Measurements from ENCODE around the gene TRAPPC10. TPM values are rescaled to one million over a fixed set of nuclear protein-coding genes. Genes with fewer than 3 reads are reported as not detected.
A peak's percentile ranks its signal among the peaks of the same experiment; 100 is the strongest.

TRAPPC10 gene
- total and polyA plus RNA-seq, 2 donors, result 14.0 to 22.4 TPM

GRCh38 chr21:44083631-44084291, 71.7 kb downstream of the TRAPPC10 start:
- Histone ChIP-seq H3K9me3 (ENCODE audit: control insufficient read depth in 2 of 2, insufficient read depth in 1 of 2, low read length in 1 of 2) (peaks cover 0 to 1% of the 10 kb centered on the region in 2 donors), H3K27ac (ENCODE audit: low read depth in 1 of 2, low read length in 1 of 2) (peak overlapping the region; percentile 97 to 98), H3K27me3 (ENCODE audit: control insufficient read depth in 2 of 2, insufficient read depth in 1 of 2, low read length in 1 of 2) (no peaks in the 10 kb centered on the region), H3K4me3 (ENCODE audit: low read length in 2 of 2) (peak overlapping the region in 1 of 2 donors; percentile 33), H3K4me1 (ENCODE audit: control insufficient read depth in 2 of 2, insufficient read depth in 2 of 2, low read length in 2 of 2) (peaks cover 36 to 67% of the 10 kb centered on the region in 2 donors), H3K36me3 (ENCODE audit: control insufficient read depth in 2 of 2, insufficient read depth in 2 of 2, low read length in 1 of 2) (peaks cover 66 to 80% of the 10 kb centered on the region in 2 donors)
- 6% methylated on average over 16 of the region's 16 CpGs for WGBS
- peak; percentile 55 to 92 (median 76) for DNase-seq (ENCODE audit: low read depth in 6 of 9, low spot score in 9 of 9)

- H3K4me1 ChIP-seq (ENCODE audit: control insufficient read depth in 2 of 2, insufficient read depth in 2 of 2, low read length in 2 of 2), result peaks cover 36 to 76% of the 10 kb centered on the region in 2 donors
- WGBS, result 93% methylated on average over 7 of the region's 7 CpGs
- no peak for DNase-seq (ENCODE audit: low read depth in 6 of 9, low spot score in 9 of 9)
Measured at GRCh38 chr21:44084496-44085241, 72.6 kb downstream of the TRAPPC10 start.

GRCh38 chr21:44085491-44086321, 73.6 kb downstream of the TRAPPC10 start:
- no peak overlapping the region for H3K4me3 ChIP-seq (ENCODE audit: low read length in 2 of 2)
- peaks cover 40 to 86% of the 10 kb centered on the region in 2 donors for H3K4me1 ChIP-seq (ENCODE audit: control insufficient read depth in 2 of 2, insufficient read depth in 2 of 2, low read length in 2 of 2)
- H3K36me3 ChIP-seq (ENCODE audit: control insufficient read depth in 2 of 2, insufficient read depth in 2 of 2, low read length in 1 of 2), result peaks cover 71 to 88% of the 10 kb centered on the region in 2 donors
- no peaks in the 10 kb centered on the region for H3K9me3 ChIP-seq (ENCODE audit: control insufficient read depth in 2 of 2, insufficient read depth in 1 of 2, low read length in 1 of 2)
- 96% methylated on average over 15 of the region's 15 CpGs for WGBS
- H3K27ac ChIP-seq (ENCODE audit: low read depth in 1 of 2, low read length in 1 of 2), result peak overlapping the region; percentile 97 to 98
- H3K27me3 ChIP-seq (ENCODE audit: control insufficient read depth in 2 of 2, insufficient read depth in 1 of 2, low read length in 1 of 2), result no peaks in the 10 kb centered on the region
- DNase-seq (ENCODE audit: low read depth in 6 of 9, low spot score in 9 of 9), result no peak

More at GRCh38 chr21:44084496-44085241, 72.6 kb downstream of the TRAPPC10 start:
- Histone ChIP-seq H3K4me3 (ENCODE audit: low read length in 2 of 2) (peak overlapping the region; percentile 14 to 33), H3K9me3 (ENCODE audit: control insufficient read depth in 2 of 2, insufficient read depth in 1 of 2, low read length in 1 of 2) (peaks cover 0 to 1% of the 10 kb centered on the region in 2 donors), H3K27me3 (ENCODE audit: control insufficient read depth in 2 of 2, insufficient read depth in 1 of 2, low read length in 1 of 2) (no peaks in the 10 kb centered on the region), H3K36me3 (ENCODE audit: control insufficient read depth in 2 of 2, insufficient read depth in 2 of 2, low read length in 1 of 2) (peaks cover 66 to 81% of the 10 kb centered on the region in 2 donors), H3K27ac (ENCODE audit: low read depth in 1 of 2, low read length in 1 of 2) (peak overlapping the region; percentile 97 to 98)

GRCh38 chr21:44086636-44087425, 74.7 kb downstream of the TRAPPC10 start:
- Histone ChIP-seq H3K9me3 (ENCODE audit: control insufficient read depth in 2 of 2, insufficient read depth in 1 of 2, low read length in 1 of 2) (no peaks in the 10 kb centered on the region), H3K36me3 (ENCODE audit: control insufficient read depth in 2 of 2, insufficient read depth in 2 of 2, low read length in 1 of 2) (peaks cover 68 to 86% of the 10 kb centered on the region in 2 donors), H3K4me1 (ENCODE audit: control insufficient read depth in 2 of 2, insufficient read depth in 2 of 2, low read length in 2 of 2) (peaks cover 35 to 76% of the 10 kb centered on the region in 2 donors), H3K27me3 (ENCODE audit: control insufficient read depth in 2 of 2, insufficient read depth in 1 of 2, low read length in 1 of 2) (no peaks in the 10 kb centered on the region), H3K27ac (ENCODE audit: low read depth in 1 of 2, low read length in 1 of 2) (peak overlapping the region in 1 of 2 donors; percentile 46), H3K4me3 (ENCODE audit: low read length in 2 of 2) (no peak overlapping the region)
- WGBS, result 95% methylated on average over 21 of the region's 21 CpGs
- no peak for DNase-seq (ENCODE audit: low read depth in 6 of 9, low spot score in 9 of 9)

GRCh38 chr21:44087426-44088400, 75.6 kb downstream of the TRAPPC10 start:
- Histone ChIP-seq H3K4me1 (ENCODE audit: control insufficient read depth in 2 of 2, insufficient read depth in 2 of 2, low read length in 2 of 2) (peaks cover 27 to 69% of the 10 kb centered on the region in 2 donors), H3K27ac (ENCODE audit: low read depth in 1 of 2, low read length in 1 of 2) (peak overlapping the region in 1 of 2 donors; percentile 38), H3K9me3 (ENCODE audit: control insufficient read depth in 2 of 2, insufficient read depth in 1 of 2, low read length in 1 of 2) (no peaks in the 10 kb centered on the region), H3K36me3 (ENCODE audit: control insufficient read depth in 2 of 2, insufficient read depth in 2 of 2, low read length in 1 of 2) (peaks cover 68 to 87% of the 10 kb centered on the region in 2 donors), H3K4me3 (ENCODE audit: low read length in 2 of 2) (no peak overlapping the region), H3K27me3 (ENCODE audit: control insufficient read depth in 2 of 2, insufficient read depth in 1 of 2, low read length in 1 of 2) (no peaks in the 10 kb centered on the region)
- WGBS, result 85% methylated on average over 33 of the region's 33 CpGs
- DNase-seq (ENCODE audit: low read depth in 6 of 9, low spot score in 9 of 9), result no peak

- WGBS, result 95% methylated on average over 18 of the region's 18 CpGs
Measured at GRCh38 chr21:44088401-44088780, 76.3 kb downstream of the TRAPPC10 start.

GRCh38 chr21:44089001-44089911, 77.1 kb downstream of the TRAPPC10 start:
- peak in 4 of 9 donors; percentile 54 to 78 (median 64) for DNase-seq (ENCODE audit: low read depth in 6 of 9, low spot score in 9 of 9)
- peaks cover 15 to 54% of the 10 kb centered on the region in 2 donors for H3K4me1 ChIP-seq (ENCODE audit: control insufficient read depth in 2 of 2, insufficient read depth in 2 of 2, low read length in 2 of 2)
- 82% methylated on average over 30 of the region's 30 CpGs for WGBS
- peaks cover 75 to 94% of the 10 kb centered on the region in 2 donors for H3K36me3 ChIP-seq (ENCODE audit: control insufficient read depth in 2 of 2, insufficient read depth in 2 of 2, low read length in 1 of 2)
- H3K27me3 ChIP-seq (ENCODE audit: control insufficient read depth in 2 of 2, insufficient read depth in 1 of 2, low read length in 1 of 2), result no peaks in the 10 kb centered on the region
- no peaks in the 10 kb centered on the region for H3K9me3 ChIP-seq (ENCODE audit: control insufficient read depth in 2 of 2, insufficient read depth in 1 of 2, low read length in 1 of 2)
- peak overlapping the region; percentile 75 to 85 for H3K27ac ChIP-seq (ENCODE audit: low read depth in 1 of 2, low read length in 1 of 2)
- H3K4me3 ChIP-seq (ENCODE audit: low read length in 2 of 2), result no peak overlapping the region

More at GRCh38 chr21:44088401-44088780, 76.3 kb downstream of the TRAPPC10 start:
- DNase-seq (ENCODE audit: low read depth in 6 of 9, low spot score in 9 of 9), result no peak
- Histone ChIP-seq H3K4me1 (ENCODE audit: control insufficient read depth in 2 of 2, insufficient read depth in 2 of 2, low read length in 2 of 2) (peaks cover 20 to 63% of the 10 kb centered on the region in 2 donors), H3K9me3 (ENCODE audit: control insufficient read depth in 2 of 2, insufficient read depth in 1 of 2, low read length in 1 of 2) (no peaks in the 10 kb centered on the region), H3K36me3 (ENCODE audit: control insufficient read depth in 2 of 2, insufficient read depth in 2 of 2, low read length in 1 of 2) (peaks cover 70 to 86% of the 10 kb centered on the region in 2 donors), H3K27ac (ENCODE audit: low read depth in 1 of 2, low read length in 1 of 2) (peak overlapping the region; percentile 18 to 19), H3K4me3 (ENCODE audit: low read length in 2 of 2) (no peak overlapping the region), H3K27me3 (ENCODE audit: control insufficient read depth in 2 of 2, insufficient read depth in 1 of 2, low read length in 1 of 2) (no peaks in the 10 kb centered on the region)

All from thymus (tissue), 11 donors.